HEK293T (cell line): ENCODE data around the gene DDC.

Source experiments
- ARNT ChIP-seq: fragments of 450-650 bp; IDR thresholded peaks from 2 replicates; pipeline ENCODE4 v1.6.1; 2017; ENCODE audit warnings: mild to moderate bottlenecking
- BHLHE40 ChIP-seq: fragments of 450-650 bp; IDR thresholded peaks from 2 replicates; pipeline ENCODE4 v1.6.1; 2016; ENCODE audit warnings: mild to moderate bottlenecking, moderate library complexity, borderline replicate concordance
- CTBP1 ChIP-seq: fragments of 450-650 bp; IDR thresholded peaks from 2 replicates; pipeline ENCODE4 v1.6.1; 2016; ENCODE audit warnings: borderline replicate concordance
- ELF4 ChIP-seq: fragments of 450-650 bp; IDR thresholded peaks from 2 replicates; pipeline ENCODE4 v1.6.1; 2017; ENCODE audit warnings: antibody characterized with exemption
- FOXA1 ChIP-seq: fragments of 450-650 bp; IDR thresholded peaks from 2 replicates; pipeline ENCODE4 v1.6.1; 2016; ENCODE audit warnings: mild to moderate bottlenecking
- FOXK2 ChIP-seq: fragments of 450-650 bp; IDR thresholded peaks from 2 replicates; pipeline ENCODE4 v1.6.1; 2016; ENCODE audit warnings: mild to moderate bottlenecking
- HDGF ChIP-seq: fragments of 450-650 bp; IDR thresholded peaks from 2 replicates; pipeline ENCODE4 v1.6.1; 2017; ENCODE audit warnings: antibody characterized with exemption, borderline replicate concordance
- L3MBTL2 ChIP-seq: fragments of 450-650 bp; conservative IDR thresholded peaks from 2 replicates; pipeline ENCODE4 v1.6.1; 2016; ENCODE audit warnings: mild to moderate bottlenecking
- LEF1 ChIP-seq: fragments of 450-650 bp; IDR thresholded peaks from 2 replicates; pipeline ENCODE4 v1.6.1; 2017; ENCODE audit warnings: mild to moderate bottlenecking, borderline replicate concordance
- SP1 ChIP-seq: fragments of 450-650 bp; IDR thresholded peaks from 2 replicates; pipeline ENCODE4 v1.6.1; 2017
- SUZ12 ChIP-seq: fragments of 450-650 bp; IDR thresholded peaks from 2 replicates; pipeline ENCODE4 v1.6.1; 2016; ENCODE audit warnings: mild to moderate bottlenecking
- TARDBP ChIP-seq: fragments of 450-650 bp; IDR thresholded peaks from 2 replicates; pipeline ENCODE4 v1.6.1; 2016
- ZNF384 ChIP-seq: fragments of 450-650 bp; IDR thresholded peaks from 2 replicates; pipeline ENCODE4 v1.6.1; 2016

- TF ChIP-seq ELF4 (no peak), SP1 (no peak), FOXA1 (no peak), SUZ12 (no peak), HDGF (no peak), BHLHE40 (no peak), ZNF384 (no peak), CTBP1 (no peak), ARNT (no peak), LEF1 (no peak), FOXK2 (no peak), TARDBP (no peak), L3MBTL2 (no peak)
These were observed 27.7 kb upstream of the DDC start for GRCh38 chr7:50592940-50593339.
